HG03342 (cell line): ENCODE measurements around the gene S1PR5.

Experiments
- ATAC-seq: cut with Tn5 transposase; IDR thresholded peaks from one replicate; pipeline ENCODE4 v1.9.1; 2021; ENCODE audit warnings: mild to moderate bottlenecking, moderate library complexity; ENCODE audit not compliant: unreplicated experiment

The S1PR5 gene

GRCh38 chr19:10473192-10473591 lies 44.1 kb downstream of the S1PR5 start:
- ATAC-seq: no peak

- ATAC-seq: no peak
Measured at GRCh38 chr19:10471909-10472308, 45.3 kb downstream of the S1PR5 start.

GRCh38 chr19:10468133-10468532 lies 49.1 kb downstream of the S1PR5 start:
- no peak for ATAC-seq

GRCh38 chr19:10467104-10467706 lies 50.0 kb downstream of the S1PR5 start:
- ATAC-seq: no peak

- no peak for ATAC-seq
Measured at GRCh38 chr19:10464456-10464855, 52.8 kb downstream of the S1PR5 start.
